Measurements from ENCODE around the gene TUBGCP6.
A peak's percentile ranks its signal among the peaks of the same experiment; 100 is the strongest.
"Not testable (repeated sequence)": the region's sequence is repeated elsewhere in the genome, so short reads cannot be mapped to it uniquely, and the experiment has no call there.

The TUBGCP6 gene

GRCh38 chr22:50278956-50279619 is 34.3 kb upstream of the TUBGCP6 start:
- DNase-seq (ENCODE audit: low read depth in 2 of 2): no peak

DNA sequence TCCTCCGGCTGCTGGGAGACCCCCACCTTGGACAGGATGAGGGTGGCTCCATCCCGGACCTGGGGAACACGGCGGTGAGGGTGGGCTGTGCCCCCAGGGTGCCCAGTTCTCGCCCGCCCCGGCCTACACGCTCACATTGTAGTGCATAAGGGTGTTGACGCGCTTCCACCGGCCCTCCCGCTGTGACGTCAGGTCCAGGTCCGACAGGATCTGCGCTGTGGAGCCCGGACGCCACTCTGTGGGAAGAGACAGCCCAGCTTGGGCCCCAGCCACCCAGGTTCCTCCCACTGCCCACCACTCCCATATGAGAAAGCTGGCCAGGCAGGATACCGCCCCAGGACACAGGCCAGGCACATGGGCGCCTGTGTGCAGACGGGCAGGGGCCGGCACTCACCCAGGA is 33.6 kb upstream of the TUBGCP6 start:
- no peak for DNase-seq (ENCODE audit: low read depth in 2 of 2)

- no peak for DNase-seq (ENCODE audit: low read depth in 2 of 2)
These were observed 32.9 kb upstream of the TUBGCP6 start for GRCh38 chr22:50277761-50278160.

GRCh38 chr22:50276143-50276542 is 31.3 kb upstream of the TUBGCP6 start:
- DNase-seq (ENCODE audit: low read depth in 2 of 2): peak; percentile 31 to 38

DNA sequence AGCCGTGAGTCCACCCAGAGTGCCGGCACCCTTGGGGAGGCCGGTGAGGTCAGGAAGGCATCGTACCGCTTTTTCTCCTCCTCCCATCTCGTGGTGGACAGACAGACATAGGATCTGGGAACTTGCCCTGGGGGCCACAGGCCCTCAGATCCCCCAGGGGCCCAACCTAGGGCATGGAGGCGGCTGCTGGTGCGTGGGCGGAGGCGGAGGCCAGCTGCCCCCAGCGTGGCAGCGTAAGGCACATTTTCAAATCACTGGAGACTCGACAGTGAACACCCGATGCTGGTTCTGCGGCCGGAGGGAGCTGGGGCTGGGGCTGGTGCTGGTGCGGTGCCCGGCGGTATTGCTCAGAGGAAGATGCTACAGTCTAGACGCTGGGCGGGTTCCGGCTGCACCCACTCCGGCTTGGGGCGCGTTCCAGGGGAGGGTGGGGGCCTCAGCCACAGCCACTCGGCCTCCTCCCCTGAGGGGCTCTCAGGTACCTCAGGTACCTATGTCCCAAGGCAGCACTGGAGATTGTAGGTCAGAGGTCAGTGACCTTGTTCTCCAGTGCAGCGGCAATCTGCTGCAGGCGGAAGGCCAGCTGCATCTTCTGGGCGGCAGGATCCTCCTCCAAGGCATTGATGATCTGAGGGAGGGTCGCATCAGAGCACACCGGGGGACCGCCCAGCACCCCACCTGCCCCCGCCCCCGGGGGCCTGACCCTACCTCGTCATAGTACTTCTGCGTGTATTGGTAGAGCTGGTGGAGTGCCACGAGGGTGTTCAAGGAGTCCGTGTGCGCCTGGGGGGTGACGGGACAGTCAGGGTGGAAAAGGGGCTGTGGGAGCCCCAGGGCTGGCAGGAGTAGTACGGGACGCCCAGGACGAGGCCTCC is 30.6 kb upstream of the TUBGCP6 start:
- no peak for DNase-seq (ENCODE audit: low read depth in 2 of 2)

GRCh38 chr22:50274771-50275170 is 29.9 kb upstream of the TUBGCP6 start:
- no peak for DNase-seq (ENCODE audit: low read depth in 2 of 2)

GRCh38 chr22:50274311-50274710 is 29.5 kb upstream of the TUBGCP6 start:
- no peak for DNase-seq (ENCODE audit: low read depth in 2 of 2)

DNA sequence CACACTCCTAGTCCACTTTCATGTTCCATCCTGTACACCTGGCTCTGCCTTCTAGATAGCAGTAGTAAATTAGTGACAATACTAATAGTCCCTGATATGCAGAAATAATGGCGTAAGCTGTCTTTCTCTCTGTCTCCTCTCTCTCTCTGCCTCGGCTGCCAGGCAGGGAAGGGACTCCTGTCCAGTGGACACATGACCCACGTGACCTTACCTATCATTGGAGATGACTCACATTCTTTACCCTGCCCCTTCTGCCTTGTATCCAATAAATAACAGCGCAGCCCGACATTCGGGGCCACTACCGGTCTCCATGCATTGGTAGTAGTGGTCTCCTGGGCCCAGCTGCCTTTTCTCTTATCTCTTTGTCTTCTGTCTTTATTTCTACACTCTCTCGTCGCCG is 29.0 kb upstream of the TUBGCP6 start:
- DNase-seq (ENCODE audit: low read depth in 2 of 2): not testable (repeated sequence)

- not testable (repeated sequence) for DNase-seq (ENCODE audit: low read depth in 2 of 2)
These were observed 28.5 kb upstream of the TUBGCP6 start for GRCh38 chr22:50273352-50273751.

- no peak for DNase-seq (ENCODE audit: low read depth in 2 of 2)
These were observed 27.4 kb upstream of the TUBGCP6 start for GRCh38 chr22:50272044-50272802.

DNA sequence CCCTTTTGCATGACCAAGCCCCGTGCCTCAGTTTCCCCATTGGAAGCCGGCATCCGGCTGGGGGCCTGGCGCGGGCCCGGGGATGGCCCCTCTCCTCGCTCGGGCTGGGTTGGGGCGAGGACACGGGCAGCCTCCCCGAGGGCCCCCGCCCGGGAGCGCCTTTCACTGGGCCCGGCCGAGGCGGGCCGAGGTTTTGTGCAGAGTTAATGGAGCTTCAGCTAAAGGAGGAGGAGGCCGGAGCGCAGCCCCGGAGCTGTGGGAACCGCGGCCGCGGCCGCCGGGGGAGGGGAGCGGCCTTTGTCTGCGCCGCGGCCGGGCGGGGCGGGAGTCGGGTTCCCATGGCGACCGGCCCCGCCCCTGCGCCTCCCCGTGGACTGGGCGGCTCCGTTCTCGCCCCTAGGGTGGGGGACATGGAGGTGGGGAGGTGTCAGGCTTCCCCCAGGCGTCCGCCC is 26.7 kb upstream of the TUBGCP6 start:
- no peak for DNase-seq (ENCODE audit: low read depth in 2 of 2)

GRCh38 chr22:50270666-50271394 is 26.0 kb upstream of the TUBGCP6 start:
- no peak for DNase-seq (ENCODE audit: low read depth in 2 of 2)

DNA sequence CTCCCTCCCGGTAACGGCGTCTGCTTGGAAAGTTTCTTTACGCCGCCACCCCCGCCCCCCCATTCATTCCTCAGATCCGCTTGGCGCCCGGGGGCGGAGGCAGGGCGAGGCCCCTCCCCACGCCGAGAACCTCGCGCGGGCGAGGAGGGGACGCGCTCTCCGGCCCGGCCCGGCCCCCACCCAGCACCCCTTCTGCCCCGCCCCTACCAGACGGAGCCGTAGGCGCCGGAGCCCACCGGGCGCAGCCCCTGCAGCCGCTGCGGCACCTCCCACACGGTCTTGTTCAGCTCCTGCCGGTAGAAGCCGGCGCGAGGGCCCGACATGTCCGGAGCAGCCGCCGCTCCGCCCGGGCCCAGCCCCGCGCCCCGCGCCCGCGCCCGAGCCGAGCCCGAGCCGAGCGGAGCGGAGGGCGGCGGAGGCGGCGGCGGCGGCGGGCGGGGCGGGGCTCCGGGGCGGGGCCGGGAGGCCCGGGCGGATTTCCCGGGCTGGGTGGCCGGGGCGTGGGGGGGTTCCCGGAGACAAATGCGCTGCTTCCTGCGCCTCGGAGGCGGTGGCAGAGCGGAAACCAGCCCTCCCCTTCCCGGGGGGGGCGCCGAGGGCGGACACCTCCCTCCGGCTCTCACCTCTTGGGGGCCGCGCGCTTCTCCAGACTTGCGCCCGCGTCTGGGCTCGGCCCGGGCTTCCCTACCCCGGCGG is 25.3 kb upstream of the TUBGCP6 start, which contains the start of gene MAPK11:
MAPK11 (minus strand) TSS at position 411 of the 696 bp plus-strand sequence; CDS start at position 323, 88 bp downstream.
- peak in 1 of 2 donors; percentile 57 for DNase-seq (ENCODE audit: low read depth in 2 of 2)

DNA sequence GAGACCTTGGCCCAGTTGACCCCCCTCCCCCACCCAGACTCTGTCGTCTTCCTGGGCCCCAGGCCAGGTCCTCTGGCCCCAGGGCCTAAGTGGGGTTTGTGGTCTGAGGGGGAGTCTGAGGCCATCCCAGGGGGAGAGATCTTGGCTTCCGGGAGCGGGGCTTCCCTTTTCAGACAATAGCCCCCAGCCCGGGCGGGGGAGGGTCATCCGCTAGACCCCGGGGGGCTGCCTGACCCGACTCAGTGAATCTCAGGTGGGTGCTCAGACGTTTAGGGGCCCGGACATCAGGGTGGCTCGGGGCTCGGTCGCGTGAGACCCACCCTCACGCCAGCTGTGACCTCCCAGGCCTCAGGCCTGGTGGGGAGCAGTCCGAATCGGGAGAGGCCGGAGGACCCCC is 24.7 kb upstream of the TUBGCP6 start:
- DNase-seq (ENCODE audit: low read depth in 2 of 2): no peak

- no peak for DNase-seq (ENCODE audit: low read depth in 2 of 2)
These were observed 23.9 kb upstream of the TUBGCP6 start for GRCh38 chr22:50268655-50269113.

- DNase-seq (ENCODE audit: low read depth in 2 of 2): peak in 1 of 2 donors; percentile 50
These were observed 23.0 kb upstream of the TUBGCP6 start for GRCh38 chr22:50267591-50268390.

DNA sequence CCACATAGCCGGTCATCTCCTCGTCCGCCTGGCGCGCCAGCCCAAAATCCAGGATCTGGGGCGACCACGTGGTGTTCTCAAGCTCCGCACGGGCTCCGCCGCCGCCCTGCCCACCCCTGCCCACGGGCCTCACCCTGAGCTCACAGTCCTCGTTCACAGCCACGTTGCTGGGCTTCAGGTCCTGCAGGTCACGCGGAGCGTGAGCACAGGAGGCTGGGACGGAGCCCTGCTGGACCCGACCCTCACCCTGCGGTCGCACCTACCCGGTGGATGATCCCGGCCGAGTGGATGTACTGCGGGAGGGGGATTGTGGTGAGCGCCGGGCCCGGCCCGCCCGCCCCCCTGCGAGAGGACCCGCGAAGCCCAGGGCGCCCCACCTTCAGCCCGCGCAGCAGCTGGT is 22.2 kb upstream of the TUBGCP6 start:
- no peak for DNase-seq (ENCODE audit: low read depth in 2 of 2)

DNA sequence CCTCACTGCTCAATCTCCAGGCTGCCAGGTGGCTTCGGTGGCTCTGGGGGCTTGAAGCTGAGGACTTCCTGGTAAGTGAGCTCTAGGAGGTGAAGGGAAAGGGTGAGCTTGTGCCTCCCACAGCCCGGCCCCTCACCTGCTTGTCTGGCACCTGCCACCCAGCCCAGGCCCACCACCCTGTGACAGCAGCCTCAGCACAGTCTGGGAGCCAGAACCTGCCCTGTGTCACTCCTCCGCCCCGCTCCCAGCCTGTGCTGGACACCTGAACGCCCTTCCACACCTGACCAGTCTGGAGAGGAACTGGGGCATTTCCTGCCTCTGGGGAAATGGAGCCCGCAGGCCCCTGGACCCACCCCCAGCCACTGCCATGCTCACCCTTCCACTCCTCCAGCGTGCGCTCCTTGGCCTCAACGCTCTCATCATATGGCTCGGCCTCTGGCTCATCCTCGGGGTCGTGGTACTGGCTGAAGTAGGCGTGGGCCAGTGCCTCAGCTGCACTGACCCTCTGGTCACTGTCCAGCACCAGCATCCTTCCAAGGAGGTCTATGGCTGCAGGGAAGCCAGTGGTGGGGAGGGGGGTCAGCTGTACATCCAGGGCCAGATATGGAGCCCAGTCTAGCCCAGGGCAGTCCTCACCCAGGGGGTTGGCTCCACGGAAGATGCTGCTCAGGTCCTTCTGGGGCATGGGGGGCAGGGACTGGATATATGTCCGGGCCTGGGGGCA is 20.3 kb upstream of the TUBGCP6 start:
- DNase-seq (ENCODE audit: low read depth in 2 of 2): no peak

DNA sequence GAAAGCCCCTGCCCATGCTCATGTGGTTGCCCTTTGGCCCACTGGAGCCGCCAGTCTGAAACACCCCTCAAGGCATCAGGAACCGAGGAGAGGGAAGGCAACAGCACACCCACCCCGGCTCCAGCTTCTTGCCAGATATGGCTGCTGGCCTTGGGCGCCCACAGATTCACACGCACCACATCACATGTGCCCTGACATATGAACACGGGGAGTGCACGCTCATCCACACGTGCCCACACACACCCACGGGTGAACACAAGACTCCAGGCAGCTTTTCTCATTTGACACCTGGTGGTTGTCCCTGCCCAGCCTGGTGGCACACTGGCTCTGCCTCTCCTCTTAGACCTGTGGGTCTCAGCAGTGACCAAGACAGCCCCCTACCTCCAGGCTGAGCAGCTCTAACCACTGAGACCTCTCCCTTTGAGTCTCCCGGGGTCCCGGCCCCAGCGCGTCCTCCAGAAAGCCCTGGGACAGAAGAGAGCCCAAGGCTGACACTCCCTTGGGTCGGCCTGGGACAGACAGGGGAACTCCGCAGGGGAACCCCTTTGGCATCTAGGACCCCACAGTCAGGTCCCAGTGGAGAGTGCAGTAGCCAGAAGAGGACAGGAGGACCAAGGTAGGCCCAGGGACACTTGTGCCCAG is 19.4 kb upstream of the TUBGCP6 start:
- no peak for DNase-seq (ENCODE audit: low read depth in 2 of 2)

Data from stimulated activated CD4-positive, alpha-beta T cell treated with anti-CD3 and anti-CD28 coated beads, Interleukin-15, amount 100 ng/mL, for 48 hours (primary cell).